Measurements from ENCODE around the gene FAAP100. TPM values are rescaled to one million over a fixed set of nuclear protein-coding genes. Genes with fewer than 3 reads are reported as not detected.
A peak's percentile ranks its signal among the peaks of the same experiment; 100 is the strongest.

FAAP100 gene
- total and polyA plus RNA-seq, 2 experiments from 2014 or later: 51.2 to 65.6 TPM

DNA sequence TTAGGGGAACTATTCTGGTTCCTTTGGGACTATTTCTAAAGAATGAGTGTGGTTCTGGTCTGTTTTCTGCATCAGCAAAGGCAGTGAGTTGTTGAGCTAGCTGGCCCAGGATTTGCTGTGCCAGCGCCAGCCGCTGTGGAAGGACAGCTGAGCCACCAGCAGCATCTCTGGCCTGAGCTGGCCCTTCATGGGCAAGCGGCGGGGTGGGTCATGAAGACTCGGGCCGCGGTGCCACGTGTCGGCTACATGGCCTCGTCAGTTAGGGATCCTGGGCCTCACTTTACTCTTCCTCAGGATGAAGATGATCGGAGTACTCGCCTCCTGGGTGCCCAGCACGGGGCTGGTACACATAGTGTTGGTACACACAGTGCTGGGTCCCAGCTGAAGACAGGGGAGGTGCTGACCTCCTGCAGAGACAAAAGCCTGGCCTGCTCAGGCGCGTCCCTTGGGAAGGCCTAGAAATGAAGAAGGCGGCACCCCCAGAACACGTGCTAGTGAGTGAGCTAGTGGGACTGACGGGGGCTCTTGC is 17.9 kb upstream of the FAAP100 start:
- Histone ChIP-seq H3K27me3 (no peaks in the 10 kb centered on the region), H3K4me1 (ENCODE audit: low read depth) (peaks cover 12% of the 10 kb centered on the region), H3K9me3 (ENCODE audit: low read depth) (no peaks in the 10 kb centered on the region), H3K4me3 (no peak overlapping the region), H3K27ac (no peak overlapping the region), H3K36me3 (peaks cover 49% of the 10 kb centered on the region)
- TF ChIP-seq CTCF (IDR thresholded peaks at IDR 0.05; ENCODE audit: low read depth, low read length): no peak
- DNase-seq (ENCODE audit: low read depth in 1 of 2, low spot score in 1 of 2): no peak

GRCh38 chr17:81568416-81568815 is 16.3 kb upstream of the FAAP100 start:
- no peak overlapping the region for H3K27ac ChIP-seq
- no peaks in the 10 kb centered on the region for H3K27me3 ChIP-seq
- no peaks in the 10 kb centered on the region for H3K9me3 ChIP-seq (ENCODE audit: low read depth)
- H3K4me3 ChIP-seq: no peak overlapping the region
- no peak for TF ChIP-seq CTCF (IDR thresholded peaks at IDR 0.05; ENCODE audit: low read depth, low read length)
- H3K36me3 ChIP-seq: peaks cover 64% of the 10 kb centered on the region
- DNase-seq (ENCODE audit: low read depth in 1 of 2, low spot score in 1 of 2): no peak
- H3K4me1 ChIP-seq (ENCODE audit: low read depth): no peaks in the 10 kb centered on the region

DNA sequence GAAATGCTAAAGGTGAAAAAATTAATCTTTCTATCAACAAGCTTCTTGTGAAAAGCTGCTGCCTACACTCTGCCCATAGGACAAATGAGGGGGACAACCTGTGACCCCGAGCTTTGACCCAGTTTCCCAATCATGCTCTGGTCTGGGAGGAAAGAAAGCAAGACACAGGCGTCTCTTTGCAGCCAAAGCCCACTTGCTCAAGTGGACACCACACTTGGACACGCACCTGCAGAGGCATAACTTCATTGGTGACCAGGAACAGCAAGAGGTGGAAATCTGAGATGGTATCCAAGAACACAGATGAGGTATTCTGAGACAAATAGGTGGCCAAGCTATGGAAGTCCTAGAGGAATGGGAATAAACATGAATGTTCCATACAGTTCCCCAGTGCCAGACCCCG is 15.0 kb upstream of the FAAP100 start:
- DNase-seq (ENCODE audit: low read depth in 1 of 2, low spot score in 1 of 2): no peak
- no peaks in the 10 kb centered on the region for H3K9me3 ChIP-seq (ENCODE audit: low read depth)
- no peak for TF ChIP-seq CTCF (IDR thresholded peaks at IDR 0.05; ENCODE audit: low read depth, low read length)
- peaks cover 71% of the 10 kb centered on the region for H3K36me3 ChIP-seq
- H3K4me1 ChIP-seq (ENCODE audit: low read depth): no peaks in the 10 kb centered on the region
- no peak overlapping the region for H3K4me3 ChIP-seq
- H3K27me3 ChIP-seq: no peaks in the 10 kb centered on the region
- peak overlapping the region; percentile 53 for H3K27ac ChIP-seq

GRCh38 chr17:81566461-81567126 is 14.4 kb upstream of the FAAP100 start:
- Histone ChIP-seq H3K4me3 (no peak overlapping the region), H3K4me1 (ENCODE audit: low read depth) (no peaks in the 10 kb centered on the region), H3K27me3 (no peaks in the 10 kb centered on the region), H3K36me3 (peaks cover 74% of the 10 kb centered on the region), H3K9me3 (ENCODE audit: low read depth) (no peaks in the 10 kb centered on the region), H3K27ac (peak overlapping the region; percentile 53)
- peak in 1 of 2 donors; percentile 98 for DNase-seq (ENCODE audit: low read depth in 1 of 2, low spot score in 1 of 2)
- no peak for TF ChIP-seq CTCF (IDR thresholded peaks at IDR 0.05; ENCODE audit: low read depth, low read length)

GRCh38 chr17:81565231-81565630 is 13.1 kb upstream of the FAAP100 start:
- DNase-seq (ENCODE audit: low read depth in 1 of 2, low spot score in 1 of 2): no peak
- H3K4me1 ChIP-seq (ENCODE audit: low read depth): no peaks in the 10 kb centered on the region
- H3K27me3 ChIP-seq: no peaks in the 10 kb centered on the region
- no peak for TF ChIP-seq CTCF (IDR thresholded peaks at IDR 0.05; ENCODE audit: low read depth, low read length)
- H3K27ac ChIP-seq: no peak overlapping the region
- no peak overlapping the region for H3K4me3 ChIP-seq
- H3K36me3 ChIP-seq: peaks cover 72% of the 10 kb centered on the region
- H3K9me3 ChIP-seq (ENCODE audit: low read depth): no peaks in the 10 kb centered on the region
